SK-N-SH treated with all-trans-retinoic acid at 6 μM for 48 hours (cell line): ENCODE data around the gene HOXD8.

Source experiments
- ATAC-seq: fragments of 200-7000 bp; cut with Tn5 transposase; 3 replicates; pipeline ENCODE4 v1.9.1; 2020; ENCODE audit warnings: mild to moderate bottlenecking, moderate library complexity
- ARNTL ChIP-seq: fragments of 450-650 bp; formaldehyde crosslinking; IDR thresholded peaks from 2 replicates; pipeline ENCODE4 v1.5.0; 2020; ENCODE audit warnings: low read depth, mild to moderate bottlenecking, moderate library complexity, borderline replicate concordance
- BACH2 ChIP-seq: fragments of 250-450 bp; sonication (Bioruptor Pico); IDR thresholded peaks from 2 replicates; pipeline ENCODE4 v1.9.0; 2021; ENCODE audit warnings: mild to moderate bottlenecking, borderline replicate concordance
- CSDC2 ChIP-seq: fragments of 250-450 bp; sonication (Bioruptor Pico); IDR thresholded peaks from 2 replicates; pipeline ENCODE4 v1.5.0; 2020; ENCODE audit warnings: mild to moderate bottlenecking, moderate library complexity
- ESRRG ChIP-seq: fragments of 250-450 bp; sonication (Bioruptor Pico); IDR thresholded peaks from 2 replicates; pipeline ENCODE4 v1.6.1; 2021; ENCODE audit warnings: mild to moderate bottlenecking
- GLIS3 ChIP-seq: fragments of 250-450 bp; sonication (Bioruptor Pico); IDR thresholded peaks from 2 replicates; pipeline ENCODE4 v1.5.0; 2020; ENCODE audit warnings: mild to moderate bottlenecking, moderate library complexity
- ISL1 ChIP-seq: fragments of 250-450 bp; sonication (Bioruptor Pico); IDR thresholded peaks from 2 replicates; pipeline ENCODE4 v2.1.2; 2022; ENCODE audit warnings: mild to moderate bottlenecking, moderate library complexity
- PPARA ChIP-seq: fragments of 250-450 bp; sonication (Bioruptor Pico); IDR thresholded peaks from 2 replicates; pipeline ENCODE4 v1.5.0; 2020; ENCODE audit warnings: mild to moderate bottlenecking, borderline replicate concordance
- SNAI2 ChIP-seq: fragments of 250-450 bp; sonication (Bioruptor Pico); IDR thresholded peaks from 2 replicates; pipeline ENCODE4 v1.5.0; 2020; ENCODE audit warnings: mild to moderate bottlenecking, moderate library complexity
- TOX ChIP-seq: fragments of 250-450 bp; sonication (Bioruptor Pico); IDR thresholded peaks from 2 replicates; pipeline ENCODE4 v1.8.0; 2021; ENCODE audit warnings: mild to moderate bottlenecking, moderate library complexity, borderline replicate concordance
- ZFP3 ChIP-seq: fragments of 250-450 bp; sonication (Bioruptor Pico); IDR thresholded peaks from 2 replicates; pipeline ENCODE4 v1.5.0; 2020; ENCODE audit warnings: mild to moderate bottlenecking, moderate library complexity
- ZFP30 ChIP-seq: fragments of 450-650 bp; formaldehyde crosslinking; IDR thresholded peaks from 2 replicates; pipeline ENCODE4 v1.5.0; 2022; ENCODE audit warnings: mild to moderate bottlenecking, moderate library complexity
- ZNF70 ChIP-seq: fragments of 450-650 bp; formaldehyde crosslinking; IDR thresholded peaks from 2 replicates; pipeline ENCODE4 v1.5.0; 2020; ENCODE audit warnings: mild to moderate bottlenecking, moderate library complexity
- ZNF8 ChIP-seq: fragments of 450-650 bp; formaldehyde crosslinking; IDR thresholded peaks from 2 replicates; pipeline ENCODE4 v1.5.0; 2020; ENCODE audit warnings: mild to moderate bottlenecking, moderate library complexity
- TF ChIP-seq, protein P1 (sequence below): fragments of 250-450 bp; sonication (Bioruptor Pico); IDR thresholded peaks from 2 replicates; pipeline ENCODE4 v1.5.0; 2020; ENCODE audit warnings: mild to moderate bottlenecking, moderate library complexity
- TF ChIP-seq, protein P2 (sequence below): fragments of 250-450 bp; sonication (Bioruptor Pico); IDR thresholded peaks from 2 replicates; pipeline ENCODE4 v1.5.1; 2020; ENCODE audit warnings: low read depth, mild to moderate bottlenecking, moderate library complexity
- TF ChIP-seq, protein P3 (sequence below): fragments of 250-450 bp; sonication (Bioruptor Pico); IDR thresholded peaks from 2 replicates; pipeline ENCODE4 v1.8.0; 2020; ENCODE audit warnings: mild to moderate bottlenecking, moderate library complexity, borderline replicate concordance
- TF ChIP-seq, protein P4 (sequence below): fragments of 250-450 bp; sonication (Bioruptor Pico); IDR thresholded peaks from 2 replicates; pipeline ENCODE4 v1.8.0; 2021; ENCODE audit warnings: low read depth, mild to moderate bottlenecking, moderate library complexity, borderline replicate concordance

Gene HOXD8

DNA sequence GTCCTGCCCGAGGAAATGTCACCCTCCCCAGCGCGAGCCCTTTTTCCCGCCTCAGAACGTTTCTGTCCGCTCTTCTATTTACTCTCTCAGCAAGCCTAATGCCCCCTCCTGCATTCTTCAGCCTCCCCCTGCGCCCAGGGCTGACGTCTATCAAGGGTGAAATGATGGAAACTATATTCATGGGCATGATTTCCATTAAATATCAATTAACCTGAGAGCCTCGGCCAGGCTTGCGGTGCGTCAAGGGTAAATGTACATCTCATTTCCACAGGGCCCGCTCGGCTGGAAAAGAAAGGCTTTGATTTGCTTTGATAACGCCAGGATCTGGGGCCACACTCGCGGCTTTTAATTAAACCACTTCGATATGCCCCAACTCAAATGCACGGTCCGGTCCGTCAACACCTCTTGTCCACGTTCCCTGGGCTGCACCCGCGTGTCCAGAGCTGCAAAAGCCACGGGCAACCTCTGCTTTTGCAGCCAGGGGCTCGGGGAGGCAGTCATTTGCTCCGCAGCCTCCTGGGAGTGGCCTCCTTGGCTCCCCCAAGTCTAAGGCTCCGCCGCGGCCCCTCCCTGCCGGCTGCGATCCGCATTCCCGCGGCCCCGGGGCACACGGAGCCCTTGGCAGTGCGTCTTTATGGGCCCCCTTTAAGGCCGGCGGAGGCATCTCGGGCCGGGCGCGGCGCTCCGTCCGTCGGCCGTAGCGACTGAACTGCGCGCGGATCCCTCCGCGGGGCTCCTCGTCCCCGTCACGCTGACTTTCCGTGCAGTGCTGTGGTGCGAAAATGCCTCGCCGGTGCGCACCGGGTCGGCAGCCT is at the start of gene HOXD8:
Gene HOXD8 (plus strand): TSS at position 724 of the 815 bp plus-strand sequence. CDS start 662 bp downstream, outside the sequence.
- TF ChIP-seq ISL1 (CRISPR knock-in tag) (no peak), ESRRG (CRISPR knock-in tag) (no peak), PPARA (no peak), SNAI2 (CRISPR knock-in tag) (no peak; the same call in 1 of the 2 replicates), ZNF70 (CRISPR knock-in tag) (no peak), ZFP30 (0 out of 2 replicates have a peak, but pooled peaks have one; percentile 9), BACH2 (CRISPR knock-in tag) (no peak)
- TF ChIP-seq, protein P1, sequence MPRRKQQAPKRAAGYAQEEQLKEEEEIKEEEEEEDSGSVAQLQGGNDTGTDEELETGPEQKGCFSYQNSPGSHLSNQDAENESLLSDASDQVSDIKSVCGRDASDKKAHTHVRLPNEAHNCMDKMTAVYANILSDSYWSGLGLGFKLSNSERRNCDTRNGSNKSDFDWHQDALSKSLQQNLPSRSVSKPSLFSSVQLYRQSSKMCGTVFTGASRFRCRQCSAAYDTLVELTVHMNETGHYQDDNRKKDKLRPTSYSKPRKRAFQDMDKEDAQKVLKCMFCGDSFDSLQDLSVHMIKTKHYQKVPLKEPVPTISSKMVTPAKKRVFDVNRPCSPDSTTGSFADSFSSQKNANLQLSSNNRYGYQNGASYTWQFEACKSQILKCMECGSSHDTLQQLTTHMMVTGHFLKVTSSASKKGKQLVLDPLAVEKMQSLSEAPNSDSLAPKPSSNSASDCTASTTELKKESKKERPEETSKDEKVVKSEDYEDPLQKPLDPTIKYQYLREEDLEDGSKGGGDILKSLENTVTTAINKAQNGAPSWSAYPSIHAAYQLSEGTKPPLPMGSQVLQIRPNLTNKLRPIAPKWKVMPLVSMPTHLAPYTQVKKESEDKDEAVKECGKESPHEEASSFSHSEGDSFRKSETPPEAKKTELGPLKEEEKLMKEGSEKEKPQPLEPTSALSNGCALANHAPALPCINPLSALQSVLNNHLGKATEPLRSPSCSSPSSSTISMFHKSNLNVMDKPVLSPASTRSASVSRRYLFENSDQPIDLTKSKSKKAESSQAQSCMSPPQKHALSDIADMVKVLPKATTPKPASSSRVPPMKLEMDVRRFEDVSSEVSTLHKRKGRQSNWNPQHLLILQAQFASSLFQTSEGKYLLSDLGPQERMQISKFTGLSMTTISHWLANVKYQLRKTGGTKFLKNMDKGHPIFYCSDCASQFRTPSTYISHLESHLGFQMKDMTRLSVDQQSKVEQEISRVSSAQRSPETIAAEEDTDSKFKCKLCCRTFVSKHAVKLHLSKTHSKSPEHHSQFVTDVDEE (CRISPR knock-in tag) = peak; percentile 78; the same call in 1 of the 2 replicates
- TF ChIP-seq, protein P2, sequence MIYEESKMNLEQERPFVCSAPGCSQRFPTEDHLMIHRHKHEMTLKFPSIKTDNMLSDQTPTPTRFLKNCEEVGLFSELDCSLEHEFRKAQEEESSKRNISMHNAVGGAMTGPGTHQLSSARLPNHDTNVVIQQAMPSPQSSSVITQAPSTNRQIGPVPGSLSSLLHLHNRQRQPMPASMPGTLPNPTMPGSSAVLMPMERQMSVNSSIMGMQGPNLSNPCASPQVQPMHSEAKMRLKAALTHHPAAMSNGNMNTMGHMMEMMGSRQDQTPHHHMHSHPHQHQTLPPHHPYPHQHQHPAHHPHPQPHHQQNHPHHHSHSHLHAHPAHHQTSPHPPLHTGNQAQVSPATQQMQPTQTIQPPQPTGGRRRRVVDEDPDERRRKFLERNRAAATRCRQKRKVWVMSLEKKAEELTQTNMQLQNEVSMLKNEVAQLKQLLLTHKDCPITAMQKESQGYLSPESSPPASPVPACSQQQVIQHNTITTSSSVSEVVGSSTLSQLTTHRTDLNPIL = no peak
- TF ChIP-seq, protein P3, sequence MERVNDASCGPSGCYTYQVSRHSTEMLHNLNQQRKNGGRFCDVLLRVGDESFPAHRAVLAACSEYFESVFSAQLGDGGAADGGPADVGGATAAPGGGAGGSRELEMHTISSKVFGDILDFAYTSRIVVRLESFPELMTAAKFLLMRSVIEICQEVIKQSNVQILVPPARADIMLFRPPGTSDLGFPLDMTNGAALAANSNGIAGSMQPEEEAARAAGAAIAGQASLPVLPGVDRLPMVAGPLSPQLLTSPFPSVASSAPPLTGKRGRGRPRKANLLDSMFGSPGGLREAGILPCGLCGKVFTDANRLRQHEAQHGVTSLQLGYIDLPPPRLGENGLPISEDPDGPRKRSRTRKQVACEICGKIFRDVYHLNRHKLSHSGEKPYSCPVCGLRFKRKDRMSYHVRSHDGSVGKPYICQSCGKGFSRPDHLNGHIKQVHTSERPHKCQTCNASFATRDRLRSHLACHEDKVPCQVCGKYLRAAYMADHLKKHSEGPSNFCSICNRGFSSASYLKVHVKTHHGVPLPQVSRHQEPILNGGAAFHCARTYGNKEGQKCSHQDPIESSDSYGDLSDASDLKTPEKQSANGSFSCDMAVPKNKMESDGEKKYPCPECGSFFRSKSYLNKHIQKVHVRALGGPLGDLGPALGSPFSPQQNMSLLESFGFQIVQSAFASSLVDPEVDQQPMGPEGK (CRISPR knock-in tag) = peak; percentile 94; the same call in 1 of the 2 replicates
- TF ChIP-seq, all 23 proteins: peak for 3
- peak; percentile 35 for ATAC-seq

DNA sequence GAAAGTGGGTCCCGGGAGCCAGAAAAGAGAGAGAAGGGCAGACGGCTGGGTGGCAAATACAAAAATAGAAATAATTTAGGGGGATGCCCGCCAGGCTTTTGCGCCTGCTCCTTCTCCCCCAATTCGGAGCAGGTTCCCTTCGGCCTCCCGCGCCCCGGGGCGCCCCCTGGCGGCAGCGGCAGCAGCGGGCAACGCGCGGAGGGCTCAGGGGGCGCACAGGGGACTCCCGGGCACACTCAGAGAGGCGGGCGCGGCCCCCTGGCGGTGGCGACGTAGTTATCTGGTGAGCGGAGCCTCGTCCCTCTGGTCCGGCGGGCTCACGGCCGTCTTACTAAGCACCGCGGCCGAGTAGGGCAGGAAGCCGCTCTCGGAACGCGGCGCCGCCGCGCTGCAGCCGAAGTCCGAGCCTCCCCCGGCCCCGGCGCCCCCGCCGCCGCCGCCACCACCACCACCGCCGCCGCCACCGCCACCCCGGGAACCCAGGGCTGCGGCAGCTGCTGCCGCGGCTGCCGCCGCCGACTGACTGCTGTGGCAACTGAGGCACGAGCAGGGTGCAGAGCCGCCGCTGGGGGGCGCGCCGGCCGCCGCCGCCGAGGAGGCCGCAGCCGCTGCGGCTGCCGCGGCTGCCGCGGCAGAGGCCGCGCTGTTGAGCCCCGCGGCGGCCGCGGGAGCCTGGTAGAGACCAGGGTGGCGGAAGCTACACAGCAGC is 49.5 kb upstream of the HOXD8 start:
- peak; percentile 85 for ATAC-seq
- TF ChIP-seq ZNF8 (CRISPR knock-in tag) (no peak), ZFP3 (0 out of 2 replicates have a peak, but pooled peaks have one; percentile 43), GLIS3 (no peak), ZFP30 (no peak), ISL1 (CRISPR knock-in tag) (no peak), CSDC2 (CRISPR knock-in tag) (no peak), TOX (CRISPR knock-in tag) (no peak), ARNTL (no peak)
- TF ChIP-seq, protein P4, sequence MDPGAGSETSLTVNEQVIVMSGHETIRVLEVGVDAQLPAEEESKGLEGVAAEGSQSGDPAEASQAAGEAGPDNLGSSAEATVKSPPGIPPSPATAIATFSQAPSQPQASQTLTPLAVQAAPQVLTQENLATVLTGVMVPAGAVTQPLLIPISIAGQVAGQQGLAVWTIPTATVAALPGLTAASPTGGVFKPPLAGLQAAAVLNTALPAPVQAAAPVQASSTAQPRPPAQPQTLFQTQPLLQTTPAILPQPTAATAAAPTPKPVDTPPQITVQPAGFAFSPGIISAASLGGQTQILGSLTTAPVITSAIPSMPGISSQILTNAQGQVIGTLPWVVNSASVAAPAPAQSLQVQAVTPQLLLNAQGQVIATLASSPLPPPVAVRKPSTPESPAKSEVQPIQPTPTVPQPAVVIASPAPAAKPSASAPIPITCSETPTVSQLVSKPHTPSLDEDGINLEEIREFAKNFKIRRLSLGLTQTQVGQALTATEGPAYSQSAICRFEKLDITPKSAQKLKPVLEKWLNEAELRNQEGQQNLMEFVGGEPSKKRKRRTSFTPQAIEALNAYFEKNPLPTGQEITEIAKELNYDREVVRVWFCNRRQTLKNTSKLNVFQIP = no peak
- TF ChIP-seq, protein P3 (CRISPR knock-in tag) = no peak
- TF ChIP-seq, protein P1 (CRISPR knock-in tag) = 0 out of 2 replicates have a peak, but pooled peaks have one; percentile 31
